Liver (tissue), 9 donors: ENCODE data around the gene BCR. TPM values are rescaled to one million over a fixed set of nuclear protein-coding genes. Genes with fewer than 3 reads are reported as not detected.
"Not testable (repeated sequence)": the region's sequence is repeated elsewhere in the genome, so short reads cannot be mapped to it uniquely, and the experiment has no call there.

Experiments
- DNase-seq: peaks from one replicate; pipeline ENCODE4 v3.0.0-alpha.2; 2017; ENCODE audit warnings: low spot score
- H3K27ac ChIP-seq, 2 donors: one replicate each; pipeline ENCODE4 v1.7.0; 2013; ENCODE audit warnings: inconsistent platforms in 2 of 2, low read length in 2 of 2, control low read depth in 1 of 2, low read depth in 1 of 2, mild to moderate bottlenecking in 1 of 2
- H3K27me3 ChIP-seq, 4 donors: one replicate each; pipeline versions ENCODE4 v1.6.1 to v1.7.0; 2013; ENCODE audit warnings: low read length in 3 of 4, inconsistent platforms in 1 of 4, mild to moderate bottlenecking in 1 of 4, moderate library complexity in 1 of 4; ENCODE audit not compliant: control insufficient read depth in 4 of 4, insufficient read depth in 4 of 4
- H3K36me3 ChIP-seq, 4 donors: one replicate each; pipeline versions ENCODE4 v1.6.1 to v1.7.0; 2013; ENCODE audit warnings: low read length in 3 of 4, mild to moderate bottlenecking in 3 of 4, low read depth in 1 of 4, moderate library complexity in 1 of 4; ENCODE audit not compliant: control insufficient read depth in 4 of 4, insufficient read depth in 3 of 4
- H3K4me1 ChIP-seq, 4 donors: one replicate each; pipeline versions ENCODE4 v1.6.1 to v1.7.0; 2013; ENCODE audit warnings: low read length in 3 of 4, mild to moderate bottlenecking in 3 of 4, moderate library complexity in 1 of 4; ENCODE audit not compliant: control insufficient read depth in 4 of 4, insufficient read depth in 4 of 4
- H3K4me3 ChIP-seq, 3 donors: one replicate each; pipeline versions ENCODE4 v1.6.1 to v1.7.0; 2013; ENCODE audit warnings: low read length in 3 of 3, control low read depth in 1 of 3, low read depth in 1 of 3, mild to moderate bottlenecking in 1 of 3
- H3K9ac ChIP-seq, 2 donors: one replicate each; pipeline ENCODE4 v1.7.0; 2013; ENCODE audit warnings: low read length in 2 of 2, mild to moderate bottlenecking in 2 of 2, moderate library complexity in 2 of 2, control low read depth in 1 of 2, low read depth in 1 of 2
- H3K9me3 ChIP-seq, 4 donors: one replicate each; pipeline versions ENCODE4 v1.6.1 to v1.7.0; 2013; ENCODE audit warnings: low read length in 3 of 4; ENCODE audit not compliant: control insufficient read depth in 4 of 4
- EGR1 ChIP-seq, 2 donors: IDR thresholded peaks; 2 replicates each; pipeline ENCODE4 v1.6.1; 2016 to 2018; ENCODE audit warnings: antibody characterized with exemption in 2 of 2, low read depth in 2 of 2
- FOXA1 ChIP-seq: IDR thresholded peaks from 2 replicates; pipeline ENCODE4 v1.6.1; 2016; ENCODE audit warnings: antibody characterized with exemption
- GABPA ChIP-seq, 2 donors: IDR thresholded peaks in 1 of 2; conservative IDR thresholded peaks in 1 of 2; 2 replicates each; pipeline ENCODE4 v1.6.1; 2016; ENCODE audit warnings: antibody characterized with exemption in 2 of 2, mild to moderate bottlenecking in 1 of 2, moderate library complexity in 1 of 2
- HNF4A ChIP-seq, 2 donors: conservative IDR thresholded peaks; 2 replicates each; pipeline ENCODE4 v1.6.1; 2016; ENCODE audit warnings: antibody characterized with exemption in 2 of 2, mild to moderate bottlenecking in 2 of 2
- HNF4G ChIP-seq: IDR thresholded peaks from 2 replicates; pipeline ENCODE4 v1.6.1; 2016; ENCODE audit warnings: antibody characterized with exemption
- JUND ChIP-seq, 2 donors: IDR thresholded peaks; 2 replicates each; pipeline ENCODE4 v1.6.1; 2016; ENCODE audit warnings: antibody characterized with exemption in 2 of 2
- NR2F2 ChIP-seq: IDR thresholded peaks from 2 replicates; pipeline ENCODE4 v1.6.1; 2016; ENCODE audit warnings: antibody characterized with exemption
- RXRA ChIP-seq, 2 donors: IDR thresholded peaks; 2 replicates each; pipeline ENCODE4 v1.6.1; 2017 to 2018; ENCODE audit warnings: antibody characterized with exemption in 2 of 2, mild to moderate bottlenecking in 1 of 2
- SP1 ChIP-seq: IDR thresholded peaks from 2 replicates; pipeline ENCODE4 v1.6.1; 2018; ENCODE audit warnings: antibody characterized with exemption, mild to moderate bottlenecking
- TAF1 ChIP-seq: conservative IDR thresholded peaks from 2 replicates; pipeline ENCODE4 v1.6.1; 2016; ENCODE audit warnings: antibody characterized with exemption, mild to moderate bottlenecking
- YY1 ChIP-seq: IDR thresholded peaks from 2 replicates; pipeline ENCODE4 v1.6.1; 2016; ENCODE audit warnings: antibody characterized with exemption, mild to moderate bottlenecking
- WGBS: extraction: QIAGEN DNeasy Blood & Tissue Kit; methylation state at CpG from one replicate; pipeline ENCODE4 v1.1.7; 2013; 5-methylcytosine and 5-hydroxymethylcytosine counted together
- polyA plus RNA-seq, 2 donors: library from polyadenylated mRNA; stranded (reverse) in 1 of 2; unstranded in 1 of 2; fragments of 200-250 nt in 1 of 2; fragments of >200 nt in 1 of 2; fragmentation: Nextera tagmentation in 1 of 2; extraction: Ambion mirVana in 1 of 2; gene quantifications; one replicate each; pipeline versions ENCODE4 v1.2.1 to v1.2.3, GENCODE V29; 2013 to 2015
- total RNA-seq, 2 donors: library from RNA; depleted of rRNA; stranded (reverse); fragments of >200 nt; gene quantifications; one replicate each; pipeline ENCODE4 v1.2.3, GENCODE V29; 2014
- TF ChIP-seq, protein P1 (sequence below): IDR thresholded peaks from 2 replicates; pipeline ENCODE4 v1.6.1; 2016; ENCODE audit warnings: antibody characterized with exemption
- TF ChIP-seq, protein P2 (sequence below): IDR thresholded peaks from 2 replicates; pipeline ENCODE4 v1.6.1; 2016; ENCODE audit warnings: antibody characterized with exemption
- TF ChIP-seq, protein P3 (sequence below): IDR thresholded peaks from 2 replicates; pipeline ENCODE4 v1.6.1; 2016; ENCODE audit warnings: antibody characterized with exemption
- TF ChIP-seq, protein P4 (sequence below): IDR thresholded peaks from 2 replicates; pipeline ENCODE4 v1.6.1; 2016; ENCODE audit warnings: antibody characterized with exemption, mild to moderate bottlenecking
- TF ChIP-seq, protein P5 (sequence below): fragments of 150-350 bp; IDR thresholded peaks from 2 replicates; pipeline ENCODE4 v1.5.1; 2017; ENCODE audit warnings: improper control_type of control experiment, low read depth, low read length; ENCODE audit not compliant: missing input control
- donor health status: healthy.
- donor health status: healthy.
- donor health status: healthy.
- donor health status: healthy.
- donor health status: healthy.

The BCR gene
- total and polyA plus RNA-seq, 4 donors: 7.4 to 35.6 (median 18.3) TPM

DNA sequence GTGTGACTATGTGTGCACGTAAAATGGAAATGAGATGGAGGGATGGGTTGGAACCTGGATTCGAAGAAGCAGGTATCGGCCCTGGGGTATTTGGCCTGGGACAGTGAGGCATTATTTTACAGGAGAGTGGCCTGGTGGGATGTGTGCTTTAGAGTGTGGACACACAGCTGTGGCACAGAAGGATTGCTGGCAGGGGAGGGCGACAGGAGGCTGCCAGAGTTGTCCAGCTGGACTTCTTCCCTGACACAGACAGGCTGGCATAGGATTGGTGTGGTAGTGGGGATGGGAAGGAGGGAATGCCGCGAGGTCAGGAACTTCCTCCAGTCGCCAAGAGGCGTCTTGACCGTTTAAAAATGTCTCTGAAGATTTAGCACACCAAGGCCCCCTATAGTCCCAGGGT, 157.4 kb downstream of the BCR start:
- H3K9me3 ChIP-seq, H3K4me1 ChIP-seq, H3K36me3 ChIP-seq, H3K27ac ChIP-seq, H3K9ac ChIP-seq, H3K27me3 ChIP-seq, H3K4me3 ChIP-seq, DNase-seq: not testable (repeated sequence)
- WGBS: 87% methylated on average over 8 of the region's 9 CpGs

DNA sequence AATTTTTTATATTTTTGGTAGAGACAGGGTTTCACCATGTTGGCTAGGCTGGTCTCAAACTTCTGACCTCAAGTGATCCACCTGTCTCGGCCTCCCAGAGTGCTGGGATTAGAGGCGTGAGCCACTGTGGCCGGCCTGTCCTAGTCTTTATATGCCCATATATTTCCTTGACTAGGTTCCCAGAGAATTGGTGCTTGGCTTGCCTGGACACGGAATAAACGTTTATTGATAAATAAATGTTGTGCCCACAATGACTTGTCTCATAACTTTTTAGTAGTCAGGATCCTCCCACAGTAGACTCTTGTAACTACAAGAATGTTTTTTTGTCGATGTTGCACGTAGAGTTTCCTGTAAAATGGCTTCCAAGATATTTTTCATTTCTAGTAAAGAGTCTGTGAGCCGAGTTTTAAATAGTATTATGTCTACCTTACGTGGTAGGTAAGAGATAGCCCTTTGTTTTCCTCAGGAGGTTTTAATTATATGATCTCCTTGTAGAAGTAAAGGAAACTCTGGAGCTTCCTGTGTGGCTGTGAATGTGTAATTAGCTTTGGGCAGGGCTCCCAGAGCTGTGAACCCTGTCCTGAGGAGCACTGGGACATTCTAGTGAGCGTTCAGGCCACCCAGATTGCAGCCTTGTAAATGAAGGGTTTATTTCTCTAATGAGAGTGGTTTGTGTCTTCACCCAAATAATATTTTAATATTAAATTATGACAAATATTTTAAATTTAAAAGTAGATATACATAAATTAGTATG, 161.8 kb downstream of the BCR start:
- 80% methylated on average over 9 of the region's 10 CpGs for WGBS
- not testable (repeated sequence) for H3K27ac ChIP-seq, H3K4me1 ChIP-seq, DNase-seq, H3K27me3 ChIP-seq, H3K9me3 ChIP-seq, H3K36me3 ChIP-seq, H3K4me3 ChIP-seq, H3K9ac ChIP-seq
- peak in 1 of 2 donors; percentile 9 for TF ChIP-seq HNF4A (conservative IDR thresholded peaks at IDR 0.05)

DNA sequence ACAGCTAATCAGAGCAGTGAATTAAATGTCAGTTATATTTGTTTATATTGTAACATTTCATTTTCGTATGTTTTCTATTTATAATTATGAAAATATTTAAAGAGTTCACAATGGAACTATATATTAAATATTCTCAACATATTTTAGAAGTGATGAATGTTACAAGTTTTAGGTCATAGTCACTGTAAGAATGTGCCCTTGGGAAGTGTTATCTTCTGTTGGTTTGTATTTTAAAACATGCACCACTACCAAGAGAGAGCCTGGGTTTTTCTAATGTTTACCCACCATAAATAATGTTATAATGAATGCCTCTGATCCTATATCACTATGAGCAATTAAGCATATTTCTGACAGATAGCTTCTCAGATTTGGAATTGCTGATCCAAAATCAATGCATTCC, 171.0 kb downstream of the BCR start:
- 79% methylated on average over 1 of the region's 1 CpG for WGBS
- Histone ChIP-seq H3K4me1 (no peaks in the 10 kb centered on the region), H3K9ac (no peak overlapping the region)

DNA sequence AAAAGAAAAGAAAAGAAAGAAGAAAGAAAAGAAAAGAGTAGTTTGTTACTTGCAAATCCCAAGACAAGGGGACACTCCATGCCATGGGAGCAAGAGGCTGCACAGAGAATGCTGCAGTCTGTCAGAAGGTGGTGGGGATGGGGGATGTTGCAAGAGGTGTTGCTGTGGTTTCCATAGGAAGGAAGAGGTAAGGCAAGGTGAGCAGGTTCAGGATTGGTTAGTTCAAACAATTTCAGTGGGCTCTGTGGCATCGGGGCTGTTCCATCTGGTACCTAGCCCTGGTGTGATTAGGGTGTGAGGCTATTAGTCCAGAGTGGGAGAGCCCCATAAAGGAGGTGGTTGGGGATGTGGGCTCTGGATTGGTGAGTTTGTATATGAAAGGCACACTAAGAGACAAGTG, 172.7 kb downstream of the BCR start:
- TF ChIP-seq, protein P1, sequence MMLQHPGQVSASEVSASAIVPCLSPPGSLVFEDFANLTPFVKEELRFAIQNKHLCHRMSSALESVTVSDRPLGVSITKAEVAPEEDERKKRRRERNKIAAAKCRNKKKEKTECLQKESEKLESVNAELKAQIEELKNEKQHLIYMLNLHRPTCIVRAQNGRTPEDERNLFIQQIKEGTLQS: no peak
- TF ChIP-seq, protein P2, sequence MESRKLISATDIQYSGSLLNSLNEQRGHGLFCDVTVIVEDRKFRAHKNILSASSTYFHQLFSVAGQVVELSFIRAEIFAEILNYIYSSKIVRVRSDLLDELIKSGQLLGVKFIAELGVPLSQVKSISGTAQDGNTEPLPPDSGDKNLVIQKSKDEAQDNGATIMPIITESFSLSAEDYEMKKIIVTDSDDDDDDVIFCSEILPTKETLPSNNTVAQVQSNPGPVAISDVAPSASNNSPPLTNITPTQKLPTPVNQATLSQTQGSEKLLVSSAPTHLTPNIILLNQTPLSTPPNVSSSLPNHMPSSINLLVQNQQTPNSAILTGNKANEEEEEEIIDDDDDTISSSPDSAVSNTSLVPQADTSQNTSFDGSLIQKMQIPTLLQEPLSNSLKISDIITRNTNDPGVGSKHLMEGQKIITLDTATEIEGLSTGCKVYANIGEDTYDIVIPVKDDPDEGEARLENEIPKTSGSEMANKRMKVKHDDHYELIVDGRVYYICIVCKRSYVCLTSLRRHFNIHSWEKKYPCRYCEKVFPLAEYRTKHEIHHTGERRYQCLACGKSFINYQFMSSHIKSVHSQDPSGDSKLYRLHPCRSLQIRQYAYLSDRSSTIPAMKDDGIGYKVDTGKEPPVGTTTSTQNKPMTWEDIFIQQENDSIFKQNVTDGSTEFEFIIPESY: no peak
- no peak for TF ChIP-seq JUND (IDR thresholded peaks at IDR 0.05)
- no peak for TF ChIP-seq HNF4A (conservative IDR thresholded peaks at IDR 0.05)
- TF ChIP-seq, protein P3, sequence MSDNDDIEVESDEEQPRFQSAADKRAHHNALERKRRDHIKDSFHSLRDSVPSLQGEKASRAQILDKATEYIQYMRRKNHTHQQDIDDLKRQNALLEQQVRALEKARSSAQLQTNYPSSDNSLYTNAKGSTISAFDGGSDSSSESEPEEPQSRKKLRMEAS: no peak
- no peak for TF ChIP-seq YY1
- TF ChIP-seq EGR1 (IDR thresholded peaks at IDR 0.05; ENCODE audit: low read depth in 2 of 2): no peak
- TF ChIP-seq, protein P4, sequence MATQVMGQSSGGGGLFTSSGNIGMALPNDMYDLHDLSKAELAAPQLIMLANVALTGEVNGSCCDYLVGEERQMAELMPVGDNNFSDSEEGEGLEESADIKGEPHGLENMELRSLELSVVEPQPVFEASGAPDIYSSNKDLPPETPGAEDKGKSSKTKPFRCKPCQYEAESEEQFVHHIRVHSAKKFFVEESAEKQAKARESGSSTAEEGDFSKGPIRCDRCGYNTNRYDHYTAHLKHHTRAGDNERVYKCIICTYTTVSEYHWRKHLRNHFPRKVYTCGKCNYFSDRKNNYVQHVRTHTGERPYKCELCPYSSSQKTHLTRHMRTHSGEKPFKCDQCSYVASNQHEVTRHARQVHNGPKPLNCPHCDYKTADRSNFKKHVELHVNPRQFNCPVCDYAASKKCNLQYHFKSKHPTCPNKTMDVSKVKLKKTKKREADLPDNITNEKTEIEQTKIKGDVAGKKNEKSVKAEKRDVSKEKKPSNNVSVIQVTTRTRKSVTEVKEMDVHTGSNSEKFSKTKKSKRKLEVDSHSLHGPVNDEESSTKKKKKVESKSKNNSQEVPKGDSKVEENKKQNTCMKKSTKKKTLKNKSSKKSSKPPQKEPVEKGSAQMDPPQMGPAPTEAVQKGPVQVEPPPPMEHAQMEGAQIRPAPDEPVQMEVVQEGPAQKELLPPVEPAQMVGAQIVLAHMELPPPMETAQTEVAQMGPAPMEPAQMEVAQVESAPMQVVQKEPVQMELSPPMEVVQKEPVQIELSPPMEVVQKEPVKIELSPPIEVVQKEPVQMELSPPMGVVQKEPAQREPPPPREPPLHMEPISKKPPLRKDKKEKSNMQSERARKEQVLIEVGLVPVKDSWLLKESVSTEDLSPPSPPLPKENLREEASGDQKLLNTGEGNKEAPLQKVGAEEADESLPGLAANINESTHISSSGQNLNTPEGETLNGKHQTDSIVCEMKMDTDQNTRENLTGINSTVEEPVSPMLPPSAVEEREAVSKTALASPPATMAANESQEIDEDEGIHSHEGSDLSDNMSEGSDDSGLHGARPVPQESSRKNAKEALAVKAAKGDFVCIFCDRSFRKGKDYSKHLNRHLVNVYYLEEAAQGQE: no peak
- no peak for TF ChIP-seq HNF4G
- no peak for TF ChIP-seq FOXA1
- TF ChIP-seq RXRA (IDR thresholded peaks at IDR 0.05): no peak
- TF ChIP-seq, protein P5, sequence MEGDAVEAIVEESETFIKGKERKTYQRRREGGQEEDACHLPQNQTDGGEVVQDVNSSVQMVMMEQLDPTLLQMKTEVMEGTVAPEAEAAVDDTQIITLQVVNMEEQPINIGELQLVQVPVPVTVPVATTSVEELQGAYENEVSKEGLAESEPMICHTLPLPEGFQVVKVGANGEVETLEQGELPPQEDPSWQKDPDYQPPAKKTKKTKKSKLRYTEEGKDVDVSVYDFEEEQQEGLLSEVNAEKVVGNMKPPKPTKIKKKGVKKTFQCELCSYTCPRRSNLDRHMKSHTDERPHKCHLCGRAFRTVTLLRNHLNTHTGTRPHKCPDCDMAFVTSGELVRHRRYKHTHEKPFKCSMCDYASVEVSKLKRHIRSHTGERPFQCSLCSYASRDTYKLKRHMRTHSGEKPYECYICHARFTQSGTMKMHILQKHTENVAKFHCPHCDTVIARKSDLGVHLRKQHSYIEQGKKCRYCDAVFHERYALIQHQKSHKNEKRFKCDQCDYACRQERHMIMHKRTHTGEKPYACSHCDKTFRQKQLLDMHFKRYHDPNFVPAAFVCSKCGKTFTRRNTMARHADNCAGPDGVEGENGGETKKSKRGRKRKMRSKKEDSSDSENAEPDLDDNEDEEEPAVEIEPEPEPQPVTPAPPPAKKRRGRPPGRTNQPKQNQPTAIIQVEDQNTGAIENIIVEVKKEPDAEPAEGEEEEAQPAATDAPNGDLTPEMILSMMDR: no peak
- TF ChIP-seq GABPA (IDR thresholded peaks at IDR 0.05 in 1 of 2, conservative IDR thresholded peaks at IDR 0.05 in 1 of 2): no peak
- no peak for TF ChIP-seq TAF1
- no peak for TF ChIP-seq NR2F2
- no peak for TF ChIP-seq SP1
- H3K36me3 ChIP-seq: no peaks in the 10 kb centered on the region
- H3K27me3 ChIP-seq: no peaks in the 10 kb centered on the region
- WGBS: 83% methylated on average over 1 of the region's 1 CpG
- no peak overlapping the region for H3K4me3 ChIP-seq
- H3K9ac ChIP-seq: no peak overlapping the region
- H3K4me1 ChIP-seq: peaks cover 0 to 10% (median 6%) of the 10 kb centered on the region in 4 donors
- no peak overlapping the region for H3K27ac ChIP-seq
- no peak for DNase-seq
- no peaks in the 10 kb centered on the region for H3K9me3 ChIP-seq

More for the DNA sequence above, 171.0 kb downstream of the BCR start:
- H3K9me3 ChIP-seq: no peaks in the 10 kb centered on the region
- TF ChIP-seq JUND (IDR thresholded peaks at IDR 0.05): no peak
- TF ChIP-seq RXRA (IDR thresholded peaks at IDR 0.05): no peak
- H3K27me3 ChIP-seq: no peaks in the 10 kb centered on the region
- H3K4me3 ChIP-seq: no peak overlapping the region
- no peak overlapping the region for H3K27ac ChIP-seq
- no peaks in the 10 kb centered on the region for H3K36me3 ChIP-seq
- DNase-seq: no peak
